Nephron progenitor cell (in vitro differentiated cells): ENCODE data around the gene HMGXB3.

Experiments
- DNase-seq: peaks from one replicate; pipeline ENCODE4 v3.0.0; 2021
- H3K27ac Mint-ChIP-seq: 2 replicates; pipeline ENCODE4 v1.8.0; 2021; ENCODE audit warnings: mild to moderate bottlenecking, moderate library complexity, mixed read lengths
- H3K27me3 Mint-ChIP-seq: 2 replicates; pipeline ENCODE4 v1.8.0; 2021; ENCODE audit warnings: mild to moderate bottlenecking, low read depth, mixed read lengths; ENCODE audit not compliant: poor library complexity
- H3K36me3 Mint-ChIP-seq: 2 replicates; pipeline ENCODE4 v1.8.0; 2021; ENCODE audit warnings: low read depth, mixed read lengths
- H3K4me1 Mint-ChIP-seq: 2 replicates; pipeline ENCODE4 v1.8.0; 2021; ENCODE audit warnings: mixed read lengths
- H3K4me3 Mint-ChIP-seq: 2 replicates; pipeline ENCODE4 v1.8.0; 2021; ENCODE audit warnings: mild to moderate bottlenecking, moderate library complexity, mixed read lengths
- H3K9me3 Mint-ChIP-seq: 2 replicates; pipeline ENCODE4 v1.8.0; 2021; ENCODE audit warnings: mild to moderate bottlenecking, moderate library complexity, mixed read lengths
- CTCF ChIP-seq: fragments of 200-600 bp; sonication (generic); IDR thresholded peaks from 2 replicates; pipeline ENCODE4 v1.5.0; 2021; ENCODE audit warnings: antibody characterized with exemption

Gene HMGXB3

GRCh38 chr5:150013931-150014330 is 13.4 kb downstream of the HMGXB3 start:
- no peak overlapping the region for H3K27ac Mint-ChIP-seq
- no peak for DNase-seq
- TF ChIP-seq CTCF = no peak
- H3K36me3 Mint-ChIP-seq = peaks cover 91% of the 10 kb centered on the region
- no peak overlapping the region for H3K4me3 Mint-ChIP-seq
- no peaks in the 10 kb centered on the region for H3K27me3 Mint-ChIP-seq
- peaks cover 30% of the 10 kb centered on the region for H3K9me3 Mint-ChIP-seq
- no peaks in the 10 kb centered on the region for H3K4me1 Mint-ChIP-seq

DNA sequence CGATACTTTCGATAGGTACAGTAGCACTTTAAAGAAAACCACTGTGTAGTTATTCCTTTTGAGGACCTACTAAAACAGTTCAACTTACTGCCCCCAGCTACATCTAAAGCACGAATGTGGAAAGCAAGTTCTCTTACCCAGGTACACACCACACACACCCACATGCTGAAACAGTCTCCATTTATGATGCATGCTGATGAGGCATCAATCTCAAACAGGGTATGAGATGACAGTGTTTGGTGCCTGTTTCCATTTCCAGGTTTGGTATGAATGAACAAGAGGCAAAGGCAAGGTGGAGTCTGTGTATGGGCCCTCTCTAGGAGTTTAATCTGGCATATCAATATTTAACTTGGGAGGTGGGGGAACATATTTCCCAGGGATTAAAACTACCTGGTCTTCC is 13.9 kb downstream of the HMGXB3 start:
- Mint-ChIP-seq H3K27me3 (no peaks in the 10 kb centered on the region), H3K36me3 (peaks cover 93% of the 10 kb centered on the region), H3K4me1 (no peaks in the 10 kb centered on the region), H3K4me3 (no peak overlapping the region), H3K27ac (no peak overlapping the region), H3K9me3 (peaks cover 30% of the 10 kb centered on the region)
- no peak for TF ChIP-seq CTCF
- DNase-seq = no peak

DNA sequence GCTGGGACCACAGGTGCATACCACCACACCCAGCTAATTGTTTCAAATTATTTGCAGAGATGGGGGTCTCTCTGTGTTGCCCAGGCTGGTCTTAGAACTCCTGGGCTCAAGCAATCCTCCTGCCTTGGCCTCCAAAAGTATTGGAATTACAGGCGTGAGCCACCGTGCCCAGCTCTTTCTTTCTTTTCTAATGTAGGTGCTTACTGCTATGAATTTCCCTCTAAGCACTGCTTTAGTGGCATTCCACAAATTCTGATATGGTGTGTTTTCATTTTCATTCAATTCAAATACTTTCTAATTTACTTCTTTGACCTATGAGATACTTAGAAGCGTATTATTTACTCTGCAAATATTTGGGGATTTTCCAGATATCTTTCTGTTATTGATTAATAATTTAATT is 14.9 kb downstream of the HMGXB3 start:
- TF ChIP-seq CTCF = no peak
- Mint-ChIP-seq H3K36me3 (peaks cover 90% of the 10 kb centered on the region), H3K4me1 (no peaks in the 10 kb centered on the region), H3K27me3 (no peaks in the 10 kb centered on the region), H3K9me3 (peaks cover 30% of the 10 kb centered on the region), H3K4me3 (no peak overlapping the region), H3K27ac (no peak overlapping the region)
- DNase-seq = no peak

DNA sequence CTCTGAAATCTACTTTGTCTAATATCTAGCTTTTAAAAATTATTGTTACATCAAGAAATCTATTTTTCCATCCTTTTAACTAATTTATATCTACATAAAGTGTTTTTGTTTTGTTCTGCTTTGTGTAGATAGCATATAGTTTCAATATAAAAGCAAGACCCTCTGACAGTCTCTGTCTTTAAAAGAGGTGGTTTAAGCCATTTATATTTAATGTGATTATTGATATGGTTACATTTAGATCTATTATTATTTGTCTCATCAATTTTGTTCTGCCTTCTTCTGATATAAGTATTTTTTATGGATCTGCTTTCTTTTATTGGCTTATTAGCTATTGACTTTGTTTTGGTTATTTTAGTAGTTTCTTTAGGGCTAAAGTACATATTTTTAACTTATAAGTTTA is 16.0 kb downstream of the HMGXB3 start:
- Mint-ChIP-seq H3K27me3 (no peaks in the 10 kb centered on the region), H3K4me1 (no peaks in the 10 kb centered on the region), H3K36me3 (peaks cover 89% of the 10 kb centered on the region), H3K4me3 (no peak overlapping the region), H3K9me3 (peaks cover 30% of the 10 kb centered on the region), H3K27ac (no peak overlapping the region)
- TF ChIP-seq CTCF = no peak
- DNase-seq = no peak

DNA sequence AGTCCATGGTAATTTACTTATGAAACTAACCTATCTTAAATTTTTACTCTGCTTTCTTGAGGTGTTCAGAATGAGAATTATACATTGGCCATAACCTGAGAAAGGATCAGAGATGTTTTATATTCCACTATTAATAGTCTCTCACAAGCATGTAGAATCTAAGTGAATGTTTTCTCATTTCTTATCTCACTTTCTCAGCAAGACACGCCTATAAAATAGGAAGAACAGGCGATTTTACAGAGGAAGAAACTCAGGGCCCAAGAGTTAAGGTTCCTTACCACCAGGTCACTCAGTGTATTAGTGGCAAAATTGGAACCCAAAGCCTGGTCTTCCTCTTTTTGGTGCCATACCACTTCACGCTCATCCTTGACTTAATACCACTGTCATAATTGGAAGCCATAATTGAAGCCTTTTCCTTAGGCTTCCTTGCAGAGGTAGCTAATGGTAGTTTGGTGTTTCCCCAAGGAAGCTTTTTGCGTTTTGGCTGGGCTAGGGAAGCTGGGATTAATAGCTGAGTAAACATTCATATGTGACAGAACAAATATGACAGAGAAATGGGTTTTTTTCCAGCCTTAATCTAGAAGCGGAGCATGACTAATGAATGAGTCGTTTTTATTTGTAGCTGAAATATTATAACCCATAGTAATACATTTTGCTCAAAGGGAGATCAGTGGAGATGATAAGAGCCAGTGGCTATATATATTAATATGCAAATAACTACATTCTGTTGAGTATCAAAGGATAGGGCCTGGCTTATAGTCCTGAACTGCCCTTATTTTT is 16.9 kb downstream of the HMGXB3 start:
- H3K36me3 Mint-ChIP-seq = peaks cover 91% of the 10 kb centered on the region
- no peak overlapping the region for H3K4me3 Mint-ChIP-seq
- peaks cover 30% of the 10 kb centered on the region for H3K9me3 Mint-ChIP-seq
- H3K27ac Mint-ChIP-seq = no peak overlapping the region
- H3K27me3 Mint-ChIP-seq = peaks cover 3% of the 10 kb centered on the region
- H3K4me1 Mint-ChIP-seq = peaks cover 8% of the 10 kb centered on the region
- no peak for TF ChIP-seq CTCF
- no peak for DNase-seq

- peaks cover 20% of the 10 kb centered on the region for H3K4me1 Mint-ChIP-seq
- no peak overlapping the region for H3K4me3 Mint-ChIP-seq
- no peak for DNase-seq
- peaks cover 78% of the 10 kb centered on the region for H3K36me3 Mint-ChIP-seq
- H3K27me3 Mint-ChIP-seq = peaks cover 3% of the 10 kb centered on the region
- TF ChIP-seq CTCF = no peak
- peaks cover 19% of the 10 kb centered on the region for H3K9me3 Mint-ChIP-seq
- H3K27ac Mint-ChIP-seq = peak overlapping the region; percentile 30
These were observed 19.7 kb downstream of the HMGXB3 start for GRCh38 chr5:150020249-150020648.
